Left renal pelvis (tissue), 4 donors: Measurements from ENCODE around the gene MTA2. TPM values are rescaled to one million over a fixed set of nuclear protein-coding genes. Genes with fewer than 3 reads are reported as not detected.
A peak's percentile ranks its signal among the peaks of the same experiment; 100 is the strongest.
"Not testable (repeated sequence)": the region's sequence is repeated elsewhere in the genome, so short reads cannot be mapped to it uniquely, and the experiment has no call there.

Experiments used
- DNase-seq, 4 donors: peaks; one replicate each; pipeline ENCODE4 v3.0.0-alpha.2; 2013; ENCODE audit warnings: low read depth in 4 of 4, low spot score in 3 of 4
- polyA plus RNA-seq, 4 donors: library from polyadenylated mRNA; unstranded; fragments of 120-200 nt; gene quantifications; one replicate each; pipeline ENCODE4 v1.2.1, GENCODE V29; 2013; ENCODE audit not compliant: insufficient read length in 4 of 4

MTA2 gene
- polyA plus RNA-seq, result 100 to 1,000 TPM in 1 of 4 donors, 10 to 100 TPM in 3; 83.7 to 106 (median 94.6) TPM

- peak; percentile 93 to 97 (median 95) for DNase-seq
These were observed at the start of gene MTA2 for GRCh38 chr11:62601372-62602140. TSS of gene MTA2 (minus strand) at chr11:62601865. CDS start at chr11:62601450, 415 bp downstream.

- not testable (repeated sequence) for DNase-seq
These were observed 48.6 kb upstream of the MTA2 start for GRCh38 chr11:62650283-62650682.

GRCh38 chr11:62649486-62649885, 47.8 kb upstream of the MTA2 start:
- no peak for DNase-seq

DNA sequence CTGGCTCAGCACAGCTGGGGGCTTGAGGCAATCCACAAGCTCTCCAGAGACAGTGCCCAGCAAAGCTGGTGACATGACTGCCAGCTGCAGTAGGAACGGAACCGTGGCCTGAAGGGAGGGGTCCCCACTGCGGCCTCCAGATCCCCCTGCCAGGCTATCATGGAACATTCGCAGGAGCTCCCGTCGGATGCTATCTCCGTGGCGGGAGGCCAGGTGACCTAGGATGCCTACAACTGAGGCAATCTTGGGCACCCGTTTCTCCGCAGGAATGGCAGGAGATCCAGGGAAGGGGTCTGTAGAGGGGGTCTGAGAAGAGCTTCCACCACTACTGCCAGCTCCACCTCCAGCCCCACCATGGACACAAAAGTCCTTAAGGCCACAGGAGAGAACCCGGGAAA, 47.3 kb upstream of the MTA2 start:
- DNase-seq, result no peak

DNA sequence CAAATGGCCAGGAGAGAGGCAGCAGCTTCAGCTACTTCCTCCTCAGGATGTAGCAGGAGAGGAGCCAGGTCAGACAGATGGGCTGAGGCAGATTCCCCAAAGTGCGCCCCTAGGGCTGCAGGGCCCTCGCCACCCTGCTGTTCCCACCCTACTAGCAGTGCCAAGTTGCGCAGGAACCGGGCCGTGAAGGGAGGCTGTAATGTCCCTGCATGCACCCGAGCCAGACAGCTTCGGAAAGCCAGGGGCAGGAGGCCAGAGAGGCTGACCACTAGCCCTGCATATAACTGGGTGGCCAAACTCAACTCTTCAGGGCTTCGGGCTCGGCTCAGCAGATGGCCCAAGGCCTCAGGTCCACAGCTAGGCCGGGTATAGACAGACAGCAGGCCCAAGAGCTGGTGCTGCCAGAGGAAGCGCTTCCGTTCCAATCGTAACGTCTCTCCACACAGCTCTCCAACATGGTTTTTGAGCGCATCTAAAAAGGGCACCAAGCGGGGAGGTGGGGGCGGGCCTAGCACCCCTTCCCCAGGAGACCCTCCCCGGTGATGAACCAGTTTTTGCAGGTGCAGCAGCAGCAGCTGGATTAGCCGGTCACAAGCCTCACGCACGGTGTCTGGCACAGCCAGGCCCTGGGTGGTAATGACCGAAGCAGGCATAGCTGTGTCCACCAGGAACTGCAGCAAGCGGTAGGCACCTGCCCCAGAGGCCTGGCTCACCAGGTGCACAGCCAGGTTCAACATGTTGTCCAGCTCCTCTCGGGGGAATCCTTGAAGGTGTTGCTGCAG, 46.7 kb upstream of the MTA2 start:
- DNase-seq, result no peak

DNA sequence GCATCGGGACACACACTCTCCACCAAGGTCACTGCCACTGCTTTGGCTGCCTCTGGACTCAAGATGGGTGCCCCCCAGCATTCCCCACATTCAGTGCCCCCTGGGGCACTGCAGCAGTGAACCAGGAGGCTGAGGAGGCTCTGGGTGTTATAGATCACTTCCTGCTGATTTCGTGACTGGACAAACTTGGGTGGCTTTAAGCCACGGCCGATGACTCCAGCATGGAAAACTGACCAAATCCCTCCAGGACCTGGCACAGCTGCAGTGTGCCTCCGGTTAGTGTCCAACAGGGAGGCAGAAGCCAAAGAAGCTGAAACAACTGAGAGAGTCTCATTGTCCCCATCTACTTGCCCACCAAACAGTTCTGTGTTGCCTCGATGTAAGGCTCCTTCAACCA, 45.9 kb upstream of the MTA2 start:
- DNase-seq, result no peak

GRCh38 chr11:62646825-62647608, 45.4 kb upstream of the MTA2 start:
- DNase-seq, result no peak

- peak; percentile 89 to 97 (median 96) for DNase-seq
These were observed 44.5 kb upstream of the MTA2 start, which contains the start of gene GANAB for GRCh38 chr11:62645946-62646824. TSS of gene GANAB (minus strand) at chr11:62646613. CDS start at chr11:62646599, 14 bp downstream.

GRCh38 chr11:62645671-62645945, 43.9 kb upstream of the MTA2 start:
- DNase-seq, result no peak

GRCh38 chr11:62644220-62644619, 42.6 kb upstream of the MTA2 start:
- DNase-seq, result no peak

DNA sequence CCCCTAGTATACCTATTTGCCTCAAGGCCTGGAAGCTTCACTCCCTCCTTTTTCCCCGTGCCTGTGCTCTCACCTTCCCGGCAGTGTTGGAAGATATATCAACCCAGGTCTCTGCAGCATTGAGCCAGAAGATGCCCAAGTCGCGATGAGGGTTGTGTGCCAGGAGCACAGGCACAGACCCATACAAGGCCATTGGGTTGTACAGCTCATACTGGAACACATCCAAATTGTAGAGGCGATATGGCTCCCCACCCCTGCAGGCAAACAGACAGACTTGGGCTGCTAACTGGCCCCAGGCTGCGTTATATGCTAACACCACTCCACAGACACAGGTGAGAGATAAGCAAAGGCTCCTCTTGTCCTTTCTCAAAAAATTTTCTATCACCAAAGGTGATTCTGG, 30.8 kb upstream of the MTA2 start:
- no peak for DNase-seq

- no peak for DNase-seq
These were observed 26.0 kb upstream of the MTA2 start for GRCh38 chr11:62627713-62628112.

DNA sequence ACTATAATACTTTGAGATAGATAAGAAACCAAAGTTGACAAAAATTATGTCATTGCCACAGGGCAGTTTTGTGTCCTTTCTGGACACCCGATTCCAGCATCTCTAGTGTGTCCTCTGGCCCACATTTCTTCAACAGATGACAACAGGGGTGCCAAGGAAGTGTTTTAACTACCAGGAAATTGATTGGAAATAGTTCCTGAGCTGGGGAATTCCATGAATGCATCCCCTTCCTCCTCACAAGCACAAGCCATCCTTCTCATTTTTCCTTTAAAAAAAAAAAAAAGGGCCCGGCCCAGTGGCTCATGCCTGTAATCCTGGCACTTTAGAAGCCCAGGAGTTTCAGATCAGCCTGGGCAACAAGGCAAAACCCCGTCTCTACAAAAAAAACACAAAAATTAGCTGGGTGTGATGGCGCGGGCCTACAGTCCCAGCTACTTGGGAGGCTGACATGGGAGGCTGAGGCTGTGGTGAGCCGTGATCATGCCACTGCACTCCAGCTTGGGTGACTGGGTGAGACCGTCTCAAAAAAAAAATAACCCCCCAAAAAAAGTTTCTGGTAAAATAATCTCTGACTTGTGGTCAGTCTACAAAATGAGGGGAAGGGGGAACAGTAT, 20.9 kb upstream of the MTA2 start:
- no peak for DNase-seq

- DNase-seq, result peak; percentile 87 to 94 (median 91)
These were observed 20.2 kb upstream of the MTA2 start, which contains the start of gene B3GAT3 for GRCh38 chr11:62621567-62622470. TSS of gene B3GAT3 (minus strand) at chr11:62621986. CDS start at chr11:62621947, 39 bp downstream.

GRCh38 chr11:62621027-62621566, 19.4 kb upstream of the MTA2 start:
- no peak for DNase-seq

- not testable (repeated sequence) for DNase-seq
These were observed 15.3 kb upstream of the MTA2 start for GRCh38 chr11:62616957-62617356.

- DNase-seq, result no peak
These were observed 13.9 kb upstream of the MTA2 start for GRCh38 chr11:62615521-62615920.

- no peak for DNase-seq
These were observed 12.6 kb upstream of the MTA2 start for GRCh38 chr11:62614275-62614674.
